Ishikawa (cell line): ENCODE data around the gene ZMYND8.

Experiments used
- CEBPB ChIP-seq: IDR thresholded peaks from 2 replicates; pipeline ENCODE4 v1.6.1; 2012
- CREB1 ChIP-seq: IDR thresholded peaks from 2 replicates; pipeline ENCODE4 v1.6.1; 2012; ENCODE audit warnings: low read depth
- EGR1 ChIP-seq: IDR thresholded peaks from 2 replicates; pipeline ENCODE4 v1.6.1; 2012
- EP300 ChIP-seq: IDR thresholded peaks from 2 replicates; pipeline ENCODE4 v1.6.1; 2012; ENCODE audit warnings: borderline replicate concordance
- FOXM1 ChIP-seq: IDR thresholded peaks from 2 replicates; pipeline ENCODE4 v1.6.1; 2012; ENCODE audit warnings: low read depth, borderline replicate concordance
- NFIC ChIP-seq: IDR thresholded peaks from 2 replicates; pipeline ENCODE4 v1.6.1; 2012
- RAD21 ChIP-seq: IDR thresholded peaks from 2 replicates; pipeline ENCODE4 v1.6.1; 2012; ENCODE audit warnings: low read depth
- TAF1 ChIP-seq: IDR thresholded peaks from 2 replicates; pipeline ENCODE4 v1.6.1; 2012; ENCODE audit warnings: low read depth, mild to moderate bottlenecking
- TCF12 ChIP-seq: IDR thresholded peaks from 2 replicates; pipeline ENCODE4 v1.6.1; 2012; ENCODE audit warnings: low read depth
- TEAD4 ChIP-seq: IDR thresholded peaks from 2 replicates; pipeline ENCODE4 v1.6.1; 2012
- YY1 ChIP-seq: IDR thresholded peaks from 2 replicates; pipeline ENCODE4 v1.6.1; 2012; ENCODE audit warnings: low read depth
- ZBTB7A ChIP-seq: IDR thresholded peaks from 2 replicates; pipeline ENCODE4 v1.6.1; 2012; ENCODE audit warnings: low read depth
- TF ChIP-seq, protein P1 (sequence below): IDR thresholded peaks from 2 replicates; pipeline ENCODE4 v1.6.1; 2012
- TF ChIP-seq, protein P2 (sequence below): IDR thresholded peaks from 2 replicates; pipeline ENCODE4 v1.6.1; 2012; ENCODE audit warnings: low read depth, mild to moderate bottlenecking

DNA sequence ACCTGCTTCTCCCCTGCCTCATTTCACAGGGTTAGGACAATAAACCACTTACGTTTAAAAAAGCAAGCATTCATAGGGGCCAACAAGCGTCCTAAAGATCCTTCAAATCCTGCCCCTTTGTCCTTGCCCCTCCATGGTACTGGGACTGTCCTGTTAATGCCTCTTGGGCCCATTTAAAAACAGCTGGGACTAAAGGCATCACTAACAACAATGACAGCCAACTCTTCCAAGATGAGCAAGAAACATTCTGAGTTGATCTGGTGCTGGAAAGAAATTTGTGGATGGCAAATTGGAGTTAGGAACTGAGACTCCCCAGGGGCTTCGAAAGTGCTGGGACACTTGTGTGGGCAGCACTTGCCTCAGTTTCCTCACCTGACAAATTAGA lies 93.4 kb downstream of the ZMYND8 start:
- TF ChIP-seq, protein P1, sequence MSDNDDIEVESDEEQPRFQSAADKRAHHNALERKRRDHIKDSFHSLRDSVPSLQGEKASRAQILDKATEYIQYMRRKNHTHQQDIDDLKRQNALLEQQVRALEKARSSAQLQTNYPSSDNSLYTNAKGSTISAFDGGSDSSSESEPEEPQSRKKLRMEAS = no peak
- TF ChIP-seq TAF1 (no peak), CREB1 (no peak), FOXM1 (no peak), TEAD4 (no peak), CEBPB (no peak), YY1 (no peak), RAD21 (no peak), NFIC (no peak), EP300 (no peak), TCF12 (no peak), ZBTB7A (no peak), EGR1 (no peak)
- TF ChIP-seq, protein P2, sequence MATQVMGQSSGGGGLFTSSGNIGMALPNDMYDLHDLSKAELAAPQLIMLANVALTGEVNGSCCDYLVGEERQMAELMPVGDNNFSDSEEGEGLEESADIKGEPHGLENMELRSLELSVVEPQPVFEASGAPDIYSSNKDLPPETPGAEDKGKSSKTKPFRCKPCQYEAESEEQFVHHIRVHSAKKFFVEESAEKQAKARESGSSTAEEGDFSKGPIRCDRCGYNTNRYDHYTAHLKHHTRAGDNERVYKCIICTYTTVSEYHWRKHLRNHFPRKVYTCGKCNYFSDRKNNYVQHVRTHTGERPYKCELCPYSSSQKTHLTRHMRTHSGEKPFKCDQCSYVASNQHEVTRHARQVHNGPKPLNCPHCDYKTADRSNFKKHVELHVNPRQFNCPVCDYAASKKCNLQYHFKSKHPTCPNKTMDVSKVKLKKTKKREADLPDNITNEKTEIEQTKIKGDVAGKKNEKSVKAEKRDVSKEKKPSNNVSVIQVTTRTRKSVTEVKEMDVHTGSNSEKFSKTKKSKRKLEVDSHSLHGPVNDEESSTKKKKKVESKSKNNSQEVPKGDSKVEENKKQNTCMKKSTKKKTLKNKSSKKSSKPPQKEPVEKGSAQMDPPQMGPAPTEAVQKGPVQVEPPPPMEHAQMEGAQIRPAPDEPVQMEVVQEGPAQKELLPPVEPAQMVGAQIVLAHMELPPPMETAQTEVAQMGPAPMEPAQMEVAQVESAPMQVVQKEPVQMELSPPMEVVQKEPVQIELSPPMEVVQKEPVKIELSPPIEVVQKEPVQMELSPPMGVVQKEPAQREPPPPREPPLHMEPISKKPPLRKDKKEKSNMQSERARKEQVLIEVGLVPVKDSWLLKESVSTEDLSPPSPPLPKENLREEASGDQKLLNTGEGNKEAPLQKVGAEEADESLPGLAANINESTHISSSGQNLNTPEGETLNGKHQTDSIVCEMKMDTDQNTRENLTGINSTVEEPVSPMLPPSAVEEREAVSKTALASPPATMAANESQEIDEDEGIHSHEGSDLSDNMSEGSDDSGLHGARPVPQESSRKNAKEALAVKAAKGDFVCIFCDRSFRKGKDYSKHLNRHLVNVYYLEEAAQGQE = no peak
